Adipocyte (in vitro differentiated cells): ENCODE measurements around the gene DNAJC4.

ENCODE experiments used
- DNase-seq: peaks from one replicate; pipeline ENCODE4 v3.0.0-alpha.2; 2015; ENCODE audit warnings: low read depth
- H3K27me3 ChIP-seq: replicated peaks from 2 replicates; pipeline ENCODE4 v1.7.0; 2013; ENCODE audit warnings: mild to moderate bottlenecking, low read length, moderate library complexity; ENCODE audit not compliant: control insufficient read depth, insufficient read depth
- H3K36me3 ChIP-seq: 2 replicates; pipeline ENCODE4 v1.7.0; 2013; ENCODE audit warnings: low read length, mild to moderate bottlenecking, moderate library complexity; ENCODE audit not compliant: control insufficient read depth, insufficient read depth, severe bottlenecking
- H3K4me1 ChIP-seq: 2 replicates; pipeline ENCODE4 v1.7.0; 2013; ENCODE audit warnings: mild to moderate bottlenecking, low read length, moderate library complexity; ENCODE audit not compliant: control insufficient read depth, insufficient read depth
- H3K4me3 ChIP-seq: 2 replicates; pipeline ENCODE4 v1.7.0; 2013; ENCODE audit warnings: mild to moderate bottlenecking, low read length, moderate library complexity
- H3K9ac ChIP-seq: 2 replicates; pipeline ENCODE4 v1.7.0; 2013; ENCODE audit warnings: mild to moderate bottlenecking, low read length, moderate library complexity
- H3K9me3 ChIP-seq: 2 replicates; pipeline ENCODE4 v1.7.0; 2013; ENCODE audit warnings: mild to moderate bottlenecking, low read length, moderate library complexity; ENCODE audit not compliant: control insufficient read depth

DNAJC4 gene

DNA sequence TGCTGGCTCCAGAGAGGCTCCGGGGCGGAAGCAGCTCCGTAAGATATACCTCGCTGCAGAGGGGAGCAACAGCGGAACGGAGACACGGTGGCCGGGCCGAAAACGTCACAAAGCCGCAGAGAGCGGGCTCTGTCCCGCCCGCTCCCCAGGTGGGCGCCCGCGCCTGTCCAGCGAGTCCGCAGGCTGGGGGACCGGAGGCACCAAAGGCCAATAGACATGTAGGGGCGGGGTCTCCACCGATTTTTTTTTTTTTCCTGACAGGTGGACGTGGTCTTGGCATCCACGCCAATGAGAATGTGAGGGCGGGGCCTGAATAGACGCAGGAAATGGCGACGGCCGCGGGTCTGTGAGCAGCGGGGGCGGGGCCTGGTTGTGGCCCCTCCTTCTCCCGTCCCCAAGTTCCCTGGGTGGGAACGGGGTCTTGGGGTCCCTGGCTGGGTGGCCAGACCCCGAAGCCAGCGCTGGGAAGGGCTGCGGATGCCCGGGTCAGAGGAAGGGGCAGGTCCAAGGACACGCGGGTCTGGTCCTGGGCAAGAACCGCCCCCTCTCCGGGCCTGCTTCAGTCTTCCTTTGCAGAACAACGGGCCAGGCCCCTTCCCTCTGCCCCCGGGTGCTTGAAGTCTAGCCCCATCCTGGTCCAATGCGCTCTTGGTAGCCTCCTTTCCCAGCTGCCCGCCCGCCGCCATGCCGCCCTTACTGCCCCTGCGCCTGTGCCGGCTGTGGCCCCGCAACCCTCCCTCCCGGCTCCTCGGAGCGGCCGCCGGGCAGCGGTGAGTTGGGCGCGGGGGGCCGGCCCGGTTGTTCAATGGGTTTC is at the start of gene DNAJC4:
Gene DNAJC4, plus strand, starts transcription at position 378 of the 814 bp plus-strand sequence. Its CDS starts 307 bp downstream, at position 685.
- Histone ChIP-seq H3K4me3 (peak within 1 kb of the TSS; percentile 86), H3K27me3 (no peaks in the 10 kb centered on the region), H3K36me3 (no peaks in the 10 kb centered on the region), H3K9me3 (no peaks in the 10 kb centered on the region), H3K4me1 (peaks cover 32% of the 10 kb centered on the region), H3K9ac (peak within 1 kb of the TSS; percentile 90)
- DNase-seq = peak; percentile 93

GRCh38 chr11:64180891-64181290 is 49.5 kb upstream of the DNAJC4 start:
- Histone ChIP-seq H3K9ac (peak overlapping the region; percentile 80), H3K9me3 (no peaks in the 10 kb centered on the region), H3K27me3 (no peaks in the 10 kb centered on the region), H3K4me1 (peaks cover 36% of the 10 kb centered on the region), H3K4me3 (peak overlapping the region; percentile 42), H3K36me3 (no peaks in the 10 kb centered on the region)
- DNase-seq = no peak

GRCh38 chr11:64181506-64182411 is 48.6 kb upstream of the DNAJC4 start:
- Histone ChIP-seq H3K27me3 (no peaks in the 10 kb centered on the region), H3K9ac (peak overlapping the region; percentile 80), H3K9me3 (no peaks in the 10 kb centered on the region), H3K36me3 (no peaks in the 10 kb centered on the region), H3K4me3 (peak overlapping the region; percentile 42), H3K4me1 (peaks cover 36% of the 10 kb centered on the region)
- DNase-seq = peak; percentile 94

- H3K27me3 ChIP-seq = no peaks in the 10 kb centered on the region
- peak overlapping the region; percentile 19 for H3K4me3 ChIP-seq
- H3K4me1 ChIP-seq = peaks cover 36% of the 10 kb centered on the region
- H3K9ac ChIP-seq = peak overlapping the region; percentile 95
- H3K36me3 ChIP-seq = no peaks in the 10 kb centered on the region
- no peak for DNase-seq
- H3K9me3 ChIP-seq = no peaks in the 10 kb centered on the region
These were observed 46.5 kb upstream of the DNAJC4 start for GRCh38 chr11:64183890-64184289.

- peaks cover 43% of the 10 kb centered on the region for H3K4me1 ChIP-seq
- H3K9me3 ChIP-seq = no peaks in the 10 kb centered on the region
- peak overlapping the region; percentile 95 for H3K9ac ChIP-seq
- no peaks in the 10 kb centered on the region for H3K27me3 ChIP-seq
- H3K36me3 ChIP-seq = no peaks in the 10 kb centered on the region
- peak; percentile 95 for DNase-seq
- H3K4me3 ChIP-seq = peak overlapping the region; percentile 92
These were observed 45.1 kb upstream of the DNAJC4 start for GRCh38 chr11:64185175-64185692.

- Histone ChIP-seq H3K36me3 (no peaks in the 10 kb centered on the region), H3K9me3 (no peaks in the 10 kb centered on the region), H3K9ac (peak within 1 kb of the TSS; percentile 95), H3K27me3 (no peaks in the 10 kb centered on the region), H3K4me1 (peaks cover 40% of the 10 kb centered on the region), H3K4me3 (peak within 1 kb of the TSS; percentile 92)
- peak; percentile 100 for DNase-seq
These were observed 44.5 kb upstream of the DNAJC4 start, which contains the start of gene STIP1 for GRCh38 chr11:64185693-64186491. Gene STIP1 (plus strand): TSS chr11:64186171. CDS start chr11:64186262, 91 bp downstream.

DNA sequence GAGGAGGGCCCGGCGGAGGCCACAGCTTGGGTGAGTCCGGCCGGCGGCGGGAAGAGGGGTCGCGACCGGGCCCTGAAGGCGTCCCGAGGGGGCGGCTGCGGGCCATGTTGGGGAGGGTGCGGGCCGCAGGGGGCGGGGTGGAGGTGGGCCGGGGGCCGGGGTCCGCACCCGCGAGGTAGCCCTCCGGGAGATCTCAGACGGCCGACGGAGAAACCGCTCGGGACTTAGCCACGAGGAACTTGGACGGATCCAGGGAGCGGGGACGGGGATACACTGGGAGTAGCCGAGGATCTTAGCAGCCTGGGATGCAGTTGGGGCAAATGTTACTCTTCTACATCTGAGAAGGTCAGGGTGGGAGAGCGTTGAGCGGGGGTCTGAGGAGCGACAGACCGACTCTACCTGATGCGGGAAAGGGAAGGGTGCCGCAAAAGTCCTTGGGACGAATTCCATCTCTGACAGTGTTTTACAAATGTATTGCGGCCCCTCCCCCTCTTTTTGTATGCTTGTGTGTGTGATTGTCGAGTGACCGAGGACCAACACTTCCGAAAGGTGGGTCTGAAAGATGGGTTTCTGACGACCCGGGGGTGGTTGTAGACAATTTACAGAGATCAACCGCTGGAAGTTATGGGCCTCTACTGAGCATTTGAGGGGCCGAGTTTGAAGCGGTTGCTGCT is 43.7 kb upstream of the DNAJC4 start:
- Histone ChIP-seq H3K9ac (no peak overlapping the region), H3K4me3 (no peak overlapping the region), H3K36me3 (no peaks in the 10 kb centered on the region), H3K4me1 (peaks cover 33% of the 10 kb centered on the region), H3K9me3 (no peaks in the 10 kb centered on the region), H3K27me3 (no peaks in the 10 kb centered on the region)
- DNase-seq = peak; percentile 54

DNA sequence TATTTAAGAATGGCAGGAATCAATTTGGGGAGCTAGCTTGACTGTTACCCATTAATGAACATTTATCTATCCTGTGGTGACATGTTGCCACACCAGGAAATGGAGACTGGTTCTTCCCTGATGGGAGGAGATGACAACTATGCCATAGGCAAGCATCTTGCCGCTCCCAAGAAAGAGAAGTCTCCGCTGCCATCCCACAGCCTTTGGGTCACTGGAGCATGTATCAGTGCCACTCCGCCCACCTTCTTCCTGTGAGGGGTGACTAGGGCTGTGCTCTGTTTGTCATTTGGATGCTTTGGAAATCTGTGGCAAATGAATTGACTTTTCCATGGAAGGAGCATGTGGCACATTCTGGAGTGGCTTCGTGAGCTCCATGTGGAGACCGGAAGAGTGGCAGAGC is 37.9 kb upstream of the DNAJC4 start:
- peaks cover 9% of the 10 kb centered on the region for H3K4me1 ChIP-seq
- peaks cover 46% of the 10 kb centered on the region for H3K36me3 ChIP-seq
- no peaks in the 10 kb centered on the region for H3K9me3 ChIP-seq
- no peaks in the 10 kb centered on the region for H3K27me3 ChIP-seq
- H3K4me3 ChIP-seq = no peak overlapping the region
- no peak overlapping the region for H3K9ac ChIP-seq
- DNase-seq = no peak

GRCh38 chr11:64196626-64197025 is 33.7 kb upstream of the DNAJC4 start:
- no peak overlapping the region for H3K9ac ChIP-seq
- H3K9me3 ChIP-seq = no peaks in the 10 kb centered on the region
- H3K4me1 ChIP-seq = no peaks in the 10 kb centered on the region
- peaks cover 84% of the 10 kb centered on the region for H3K36me3 ChIP-seq
- DNase-seq = no peak
- no peak overlapping the region for H3K4me3 ChIP-seq
- H3K27me3 ChIP-seq = no peaks in the 10 kb centered on the region

GRCh38 chr11:64198511-64198910 is 31.8 kb upstream of the DNAJC4 start:
- no peak overlapping the region for H3K4me3 ChIP-seq
- no peak for DNase-seq
- no peak overlapping the region for H3K9ac ChIP-seq
- no peaks in the 10 kb centered on the region for H3K27me3 ChIP-seq
- no peaks in the 10 kb centered on the region for H3K9me3 ChIP-seq
- no peaks in the 10 kb centered on the region for H3K4me1 ChIP-seq
- H3K36me3 ChIP-seq = peaks cover 95% of the 10 kb centered on the region
